Measurements from ENCODE around the gene GPR63.

Gene GPR63

DNA sequence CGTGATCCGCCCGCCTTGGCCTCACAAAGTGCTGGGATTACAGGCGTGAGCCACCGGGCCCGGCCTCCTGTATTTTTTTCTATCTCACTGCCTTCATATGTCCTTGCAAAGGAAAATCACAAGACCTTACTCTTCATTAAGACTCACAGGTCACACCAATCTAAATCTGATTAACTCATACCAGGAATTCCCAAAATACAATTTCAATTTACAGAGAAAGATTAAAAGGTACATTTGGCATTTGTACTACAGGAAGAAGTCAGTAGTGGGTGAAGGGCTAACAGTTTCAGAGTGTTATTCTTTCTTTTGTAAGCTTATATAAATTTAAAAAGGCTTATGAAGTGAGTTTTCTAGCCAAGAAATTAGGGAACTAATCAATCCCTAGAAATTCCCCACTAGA, 87.4 kb downstream of the GPR63 start:
- no peak for DNase-seq

All from Kasumi-1 (cell line).